Fibroblast of the aortic adventitia (primary cell): ENCODE results near the gene MSLN. TPM values are rescaled to one million over a fixed set of nuclear protein-coding genes. Genes with fewer than 3 reads are reported as not detected.

Experiments used
- DNase-seq: peaks from one replicate; pipeline ENCODE4 v3.0.0-alpha.2; 2010; ENCODE audit warnings: low read depth
- H3K4me3 ChIP-seq: 2 replicates; pipeline ENCODE4 v1.5.1; 2011; ENCODE audit warnings: low read depth, mild to moderate bottlenecking, control low read depth, low read length, moderate library complexity
- total RNA-seq: library from RNA; depleted of rRNA; stranded (reverse); fragments of >200 nt; gene quantifications from 2 replicates; pipeline ENCODE4 v1.2.3, GENCODE V29; 2012; ENCODE audit warnings: low replicate concordance
- TF ChIP-seq, protein P1 (sequence below): IDR thresholded peaks from 2 replicates; pipeline ENCODE4 v1.5.1; 2011; ENCODE audit warnings: mild to moderate bottlenecking, low read length, control low read depth, inconsistent platforms; ENCODE audit not compliant: insufficient read depth

MSLN gene
- total RNA-seq, 1 donor: not detected

GRCh38 chr16:778909-779527 is 18.5 kb downstream of the MSLN start:
- TF ChIP-seq, protein P1, sequence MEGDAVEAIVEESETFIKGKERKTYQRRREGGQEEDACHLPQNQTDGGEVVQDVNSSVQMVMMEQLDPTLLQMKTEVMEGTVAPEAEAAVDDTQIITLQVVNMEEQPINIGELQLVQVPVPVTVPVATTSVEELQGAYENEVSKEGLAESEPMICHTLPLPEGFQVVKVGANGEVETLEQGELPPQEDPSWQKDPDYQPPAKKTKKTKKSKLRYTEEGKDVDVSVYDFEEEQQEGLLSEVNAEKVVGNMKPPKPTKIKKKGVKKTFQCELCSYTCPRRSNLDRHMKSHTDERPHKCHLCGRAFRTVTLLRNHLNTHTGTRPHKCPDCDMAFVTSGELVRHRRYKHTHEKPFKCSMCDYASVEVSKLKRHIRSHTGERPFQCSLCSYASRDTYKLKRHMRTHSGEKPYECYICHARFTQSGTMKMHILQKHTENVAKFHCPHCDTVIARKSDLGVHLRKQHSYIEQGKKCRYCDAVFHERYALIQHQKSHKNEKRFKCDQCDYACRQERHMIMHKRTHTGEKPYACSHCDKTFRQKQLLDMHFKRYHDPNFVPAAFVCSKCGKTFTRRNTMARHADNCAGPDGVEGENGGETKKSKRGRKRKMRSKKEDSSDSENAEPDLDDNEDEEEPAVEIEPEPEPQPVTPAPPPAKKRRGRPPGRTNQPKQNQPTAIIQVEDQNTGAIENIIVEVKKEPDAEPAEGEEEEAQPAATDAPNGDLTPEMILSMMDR: no peak
- H3K4me3 ChIP-seq: no peak overlapping the region
- no peak for DNase-seq

- TF ChIP-seq, protein P1: no peak
- DNase-seq: no peak
- H3K4me3 ChIP-seq: no peak overlapping the region
These were observed 19.0 kb downstream of the MSLN start for GRCh38 chr16:779561-779960.

DNA sequence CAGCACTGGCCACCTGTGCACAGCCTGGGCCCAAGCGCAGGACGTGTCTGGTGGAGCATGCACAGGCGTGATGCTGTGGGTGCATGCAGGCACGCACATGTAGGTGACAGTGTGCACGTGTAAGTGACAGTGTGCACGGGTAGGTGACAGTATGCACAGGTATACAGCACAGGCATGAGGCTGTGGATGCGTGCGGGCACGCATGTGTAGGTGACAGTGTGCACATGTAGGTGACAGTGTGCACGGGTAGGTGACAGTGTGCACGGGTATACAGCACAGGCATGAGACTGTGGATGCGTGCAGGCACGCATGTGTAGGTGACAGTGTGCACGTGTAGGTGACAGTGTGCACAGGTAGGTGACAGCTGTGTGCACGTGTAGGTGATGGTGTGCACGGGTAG is 19.8 kb downstream of the MSLN start:
- TF ChIP-seq, protein P1: no peak
- H3K4me3 ChIP-seq: no peak overlapping the region
- no peak for DNase-seq

GRCh38 chr16:781346-782010 is 20.9 kb downstream of the MSLN start:
- no peak for DNase-seq
- H3K4me3 ChIP-seq: no peak overlapping the region
- TF ChIP-seq, protein P1: no peak

DNA sequence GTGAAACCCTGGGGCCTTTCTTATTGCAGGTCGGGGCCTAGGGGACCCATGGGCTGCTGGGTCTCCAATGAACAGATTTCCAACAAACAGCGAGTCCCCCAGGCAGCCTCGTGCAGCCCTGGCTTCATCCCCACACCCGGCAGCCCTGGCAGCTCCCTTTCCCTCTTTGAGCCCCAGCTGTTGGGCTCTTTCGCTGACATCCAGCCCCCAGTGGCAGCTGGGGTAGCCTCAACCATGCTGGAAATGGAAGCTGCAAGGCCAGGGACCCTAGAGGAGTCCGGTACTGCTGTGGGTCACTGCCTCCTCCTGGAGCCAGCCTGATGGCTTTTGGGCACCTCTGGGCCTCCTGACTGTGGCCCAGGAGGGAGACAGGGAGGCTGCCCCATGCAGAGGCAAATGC is 21.7 kb downstream of the MSLN start:
- no peak for DNase-seq
- H3K4me3 ChIP-seq: no peak overlapping the region
- TF ChIP-seq, protein P1: no peak

- no peak overlapping the region for H3K4me3 ChIP-seq
- TF ChIP-seq, protein P1: no peak
- DNase-seq: no peak
These were observed 22.4 kb downstream of the MSLN start for GRCh38 chr16:782766-783403.
